Measurements from ENCODE around the gene ACADVL.

- TF ChIP-seq POLR2A (IDR thresholded peaks at IDR 0.05) (no peak), CTCF (IDR thresholded peaks at IDR 0.05) (no peak), EP300 (IDR thresholded peaks at IDR 0.05) (no peak)
Observed at GRCh38 chr17:7266784-7267183, 47.0 kb downstream of the ACADVL start.

All from ovary (tissue), 3 donors.